Measurements from ENCODE around the gene JARID2. TPM values are rescaled to one million over a fixed set of nuclear protein-coding genes. Genes with fewer than 3 reads are reported as not detected.

The JARID2 gene
- polyA plus RNA-seq, 3 donors = 29.0 to 32.0 (median 29.8) TPM

DNA sequence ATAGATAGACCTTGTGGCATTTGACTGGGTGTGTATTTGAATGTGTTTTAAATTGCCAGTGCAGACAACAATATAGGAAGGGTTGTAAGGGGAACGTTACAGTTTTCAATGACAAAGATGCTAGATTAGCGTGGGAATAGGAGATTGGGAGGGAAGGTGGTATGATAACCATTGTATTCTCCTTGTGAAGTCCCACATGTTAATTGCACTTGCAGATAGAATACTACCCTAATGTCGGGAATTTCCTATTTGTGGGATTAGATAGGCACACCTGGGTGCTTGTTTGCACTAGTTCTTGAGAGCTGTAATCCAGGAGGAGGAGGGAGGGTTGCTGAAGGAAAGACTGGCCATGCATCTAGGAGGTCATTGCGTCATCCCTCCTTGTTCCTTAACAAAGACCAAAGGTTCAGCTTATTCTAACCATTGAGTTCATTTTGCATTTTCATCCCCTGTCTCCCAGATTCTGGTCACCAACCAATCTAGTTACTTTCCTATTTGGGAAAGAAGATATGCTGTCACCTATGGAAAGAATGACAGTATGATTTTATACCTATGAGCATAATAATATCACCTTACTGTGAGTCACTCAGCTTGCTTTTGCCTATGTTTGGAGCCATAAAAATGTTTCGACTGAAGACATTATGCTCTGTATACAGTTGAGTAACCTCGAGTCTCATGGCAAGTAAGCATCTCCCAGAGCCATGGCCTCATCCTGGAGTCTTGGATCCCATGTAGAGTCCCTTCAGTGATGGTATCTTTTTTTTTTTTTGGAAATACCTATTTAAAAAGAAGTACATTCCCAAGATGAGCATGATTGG, 215.5 kb downstream of the JARID2 start:
- DNase-seq = no peak

DNA sequence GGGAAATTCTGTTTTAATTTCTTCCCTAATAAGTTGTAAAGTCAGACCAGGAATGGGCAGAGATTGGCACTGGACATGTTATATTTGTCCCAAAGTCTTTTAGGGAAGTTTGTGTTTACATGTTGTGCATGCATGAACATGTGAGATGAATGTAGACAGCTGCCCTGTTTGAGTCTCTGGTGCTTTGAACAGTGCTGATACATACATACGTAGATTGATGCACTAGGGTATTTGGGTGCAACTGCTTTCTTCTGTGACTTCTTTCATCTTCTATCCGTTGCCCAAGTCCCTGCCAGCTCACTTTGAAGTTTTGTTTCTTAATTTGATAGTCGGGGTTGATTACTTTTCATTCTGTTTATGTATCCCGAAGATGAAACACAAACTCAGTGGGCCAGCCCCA, 216.4 kb downstream of the JARID2 start:
- DNase-seq = no peak

GRCh38 chr6:15462717-15463525, 217.1 kb downstream of the JARID2 start:
- DNase-seq = no peak

- no peak for DNase-seq
These were observed 218.4 kb downstream of the JARID2 start for GRCh38 chr6:15464211-15464725.

- no peak for DNase-seq
These were observed 219.3 kb downstream of the JARID2 start for GRCh38 chr6:15465212-15465611.

- DNase-seq = no peak
These were observed 224.9 kb downstream of the JARID2 start for GRCh38 chr6:15470746-15471145.

GRCh38 chr6:15472621-15473020, 226.8 kb downstream of the JARID2 start:
- DNase-seq = no peak

DNA sequence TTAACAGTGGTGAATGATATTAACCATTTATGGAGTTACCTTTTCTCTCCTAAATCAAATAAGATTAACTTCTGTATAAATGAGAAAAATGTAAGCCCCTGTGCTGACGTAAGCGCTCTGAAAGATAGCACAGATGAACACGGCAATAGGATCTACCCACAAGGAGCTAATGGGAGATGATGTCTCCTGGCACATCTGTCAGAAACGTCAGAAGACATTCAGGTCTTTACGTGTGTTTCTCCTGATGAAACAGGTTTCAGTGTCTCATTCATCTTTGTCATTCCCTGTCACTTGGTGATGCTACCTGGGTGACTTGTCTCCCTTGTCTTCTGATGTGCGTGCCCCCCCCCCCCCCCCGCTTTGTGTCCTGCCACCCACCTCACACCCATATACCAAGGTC, 227.3 kb downstream of the JARID2 start:
- DNase-seq = no peak

GRCh38 chr6:15473741-15474161, 227.9 kb downstream of the JARID2 start:
- DNase-seq = no peak

- DNase-seq = no peak
These were observed 228.3 kb downstream of the JARID2 start for GRCh38 chr6:15474196-15474595.

DNA sequence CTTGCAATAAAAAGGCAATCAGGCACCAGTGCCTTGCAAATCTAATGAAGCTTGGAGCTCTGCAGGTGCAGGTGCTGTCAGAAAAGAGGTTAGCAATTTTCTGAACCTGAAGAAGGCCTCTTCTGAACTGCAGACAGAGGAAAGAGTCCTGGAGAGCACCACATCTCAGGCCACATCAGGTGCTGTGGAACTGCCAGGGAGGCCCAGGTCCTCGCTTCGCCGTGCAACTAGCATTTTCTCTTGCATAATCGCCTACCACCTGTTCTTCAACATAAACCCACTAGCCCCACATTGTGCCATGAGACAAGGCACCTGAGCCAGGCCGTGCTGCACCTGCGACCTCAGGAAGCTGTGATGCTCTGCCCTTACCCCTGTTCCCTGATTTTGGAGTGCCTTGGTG, 229.4 kb downstream of the JARID2 start:
- no peak for DNase-seq

DNA sequence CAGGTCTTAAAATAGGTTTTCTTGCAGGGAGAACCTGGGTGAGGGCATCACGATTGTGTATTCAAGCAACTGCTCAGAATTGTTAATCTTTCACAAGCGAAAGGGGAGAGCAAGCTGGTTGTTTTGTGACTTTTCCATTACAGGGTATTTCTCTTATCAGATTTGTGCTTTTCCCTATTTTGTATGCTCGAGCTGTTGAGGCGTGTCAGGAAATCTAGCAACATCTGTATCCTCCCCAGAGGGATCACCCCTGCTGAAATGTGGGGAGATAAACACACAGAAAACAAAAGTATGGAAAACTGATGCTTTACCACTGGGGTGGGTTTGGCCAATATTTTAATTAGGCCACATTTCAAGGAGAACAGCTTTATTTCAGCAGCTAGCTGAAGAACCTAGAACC, 230.0 kb downstream of the JARID2 start:
- DNase-seq = no peak

GRCh38 chr6:15476631-15477380, 230.9 kb downstream of the JARID2 start:
- no peak for DNase-seq

- no peak for DNase-seq
These were observed 231.9 kb downstream of the JARID2 start for GRCh38 chr6:15477746-15478145.

- DNase-seq = no peak
These were observed 233.9 kb downstream of the JARID2 start for GRCh38 chr6:15479761-15480160.

- no peak for DNase-seq
These were observed 234.7 kb downstream of the JARID2 start for GRCh38 chr6:15480525-15480924.

GRCh38 chr6:15481390-15482291, 235.8 kb downstream of the JARID2 start:
- DNase-seq = peak; percentile 70

DNA sequence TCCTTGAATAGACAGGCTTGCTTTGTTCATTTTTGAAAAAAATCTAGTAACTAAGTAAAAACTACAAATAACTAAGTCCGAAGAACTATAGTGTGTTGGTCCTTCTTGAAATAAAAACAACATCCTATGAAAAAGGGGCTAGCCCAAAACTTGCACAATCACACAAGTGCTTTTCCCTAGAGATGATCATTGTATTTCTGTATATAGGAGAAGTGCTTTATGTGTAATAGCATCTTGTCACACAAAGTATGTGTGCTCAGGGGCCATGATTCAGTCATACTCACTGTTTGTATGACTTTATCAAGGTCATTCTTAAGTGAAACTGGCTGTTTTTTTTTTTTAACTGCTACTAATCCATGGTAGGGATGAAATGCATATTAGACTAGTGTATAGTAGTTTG, 237.2 kb downstream of the JARID2 start:
- no peak for DNase-seq

DNA sequence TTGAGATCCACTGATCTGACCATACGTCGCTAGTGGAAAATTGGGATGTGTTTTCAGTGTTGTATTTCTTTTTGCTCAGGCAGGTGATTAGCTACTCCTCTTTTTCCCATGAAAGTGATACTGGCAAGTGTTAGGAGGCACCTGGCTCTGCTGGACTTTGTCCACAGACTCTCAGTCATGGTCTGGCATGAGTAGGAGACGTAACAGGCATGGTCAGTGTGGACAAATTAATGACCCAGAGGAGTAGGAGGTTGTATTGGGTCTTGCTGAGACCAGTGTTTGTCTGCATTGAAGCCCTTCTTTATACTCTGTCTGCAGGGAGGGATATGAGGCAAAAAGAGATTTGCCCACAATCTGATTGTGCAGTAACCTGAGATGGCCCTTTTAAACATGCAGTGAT, 238.3 kb downstream of the JARID2 start:
- DNase-seq = peak; percentile 73

DNA sequence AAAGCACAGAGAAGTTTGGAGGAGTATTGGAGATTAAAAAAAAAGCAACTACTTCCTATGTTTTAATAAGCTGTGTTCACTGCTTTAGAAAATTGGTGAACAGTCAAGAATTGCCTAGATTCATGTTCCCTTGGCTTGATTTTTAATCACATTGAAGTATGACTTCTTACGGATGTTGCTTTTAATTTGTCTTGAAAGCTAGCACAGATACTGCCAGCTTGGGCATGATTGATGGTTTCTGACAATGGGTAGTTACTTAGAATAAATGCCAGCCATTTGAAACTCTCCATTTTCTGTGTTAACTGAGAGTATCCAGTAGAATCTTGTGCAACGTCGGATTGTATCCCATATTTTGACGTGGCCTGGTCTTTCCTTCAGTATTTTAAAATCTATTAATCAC, 239.0 kb downstream of the JARID2 start:
- DNase-seq = no peak

DNA sequence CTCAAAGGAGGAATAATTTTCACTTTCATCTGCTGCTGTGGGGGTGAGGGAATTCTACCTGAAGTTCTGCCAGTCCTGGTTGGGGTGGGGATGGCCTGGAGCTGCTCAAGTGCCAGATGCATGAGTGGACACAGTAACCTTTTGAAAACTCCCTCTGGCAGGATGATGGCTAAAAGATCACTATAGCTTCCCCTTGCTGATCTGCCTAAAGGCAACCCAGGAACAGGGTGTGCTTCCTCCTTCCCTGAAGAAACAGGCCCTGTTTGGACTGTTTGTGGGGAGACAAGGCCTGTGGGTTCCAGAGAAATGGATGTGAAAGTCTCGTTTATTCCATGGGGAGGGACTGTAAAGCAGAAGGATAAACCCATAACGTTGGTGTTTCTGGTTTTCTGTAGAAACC, 240.1 kb downstream of the JARID2 start:
- no peak for DNase-seq
